SH-SY5Y (cell line): ENCODE results near the gene SFXN5.

Experiments
- GATA2 ChIP-seq: IDR thresholded peaks from 2 replicates; pipeline ENCODE4 v1.6.1; 2011; ENCODE audit warnings: mild to moderate bottlenecking, low read depth, low read length
- GATA3 ChIP-seq: IDR thresholded peaks from 2 replicates; pipeline ENCODE4 v1.6.1; 2011; ENCODE audit warnings: low read depth, mild to moderate bottlenecking, low read length, moderate library complexity

DNA sequence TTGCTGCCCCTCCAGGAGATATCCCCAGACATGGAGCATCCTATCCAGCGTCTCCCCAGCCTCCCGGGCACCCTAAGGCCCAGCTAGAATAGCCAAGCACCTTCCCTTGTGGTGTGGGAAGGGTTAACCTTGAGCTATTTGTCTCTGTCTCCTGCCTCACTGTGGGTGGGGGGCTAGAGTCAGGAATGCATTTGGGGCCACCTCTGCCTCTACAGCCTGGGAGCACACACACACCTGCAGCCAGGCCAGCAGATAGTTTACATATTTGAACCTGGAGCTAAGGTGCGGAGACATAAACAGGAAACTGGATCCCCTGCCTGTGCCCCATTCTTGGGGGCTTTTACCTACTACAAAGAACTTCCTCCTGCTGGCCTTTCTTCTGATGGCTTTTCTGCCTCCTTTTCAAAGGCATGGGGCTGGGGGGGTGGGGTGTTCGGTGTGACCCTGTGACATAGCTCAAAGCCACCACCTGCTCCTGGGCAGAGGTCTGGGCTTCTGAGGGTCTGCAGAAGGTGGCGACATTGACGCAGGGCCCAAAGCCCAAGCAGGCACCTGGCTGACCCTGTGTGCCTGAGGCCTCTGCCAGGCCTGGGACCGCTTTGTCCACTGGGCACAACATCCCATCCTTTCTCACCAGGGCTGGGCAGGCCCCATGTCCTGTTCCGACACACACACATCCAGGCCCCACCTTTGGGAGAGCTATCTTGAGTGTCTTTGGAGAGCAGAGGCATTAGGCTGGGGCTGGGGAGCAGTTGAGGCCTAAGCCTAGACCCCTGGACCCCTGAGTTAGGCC is 120.0 kb downstream of the SFXN5 start:
- TF ChIP-seq GATA2 (no peak), GATA3 (no peak)
